Endothelial cell of umbilical vein (primary cell): Measurements from ENCODE around the gene MZT2B. TPM values are rescaled to one million over a fixed set of nuclear protein-coding genes. Genes with fewer than 3 reads are reported as not detected.
"Not testable (repeated sequence)": the region's sequence is repeated elsewhere in the genome, so short reads cannot be mapped to it uniquely, and the experiment has no call there.

ENCODE experiments used
- BruUV-seq: library from RNA; stranded (reverse); fragments of 400-500 nt; replicated peaks from 2 replicates; lab custom pipeline; 2021; lab: Mats Ljungman, UMichigan
- CTCF ChIA-PET: fragments of 300-600, 350-600 bp; sonication (Branson Sonifier 250); formaldehyde crosslinking; loops from one replicate; lab custom pipeline; 2021; ENCODE audit warnings: antibody characterized with exemption, inconsistent platforms; lab: Charles Lee
- POLR2A ChIA-PET: fragments of 300-600, 350-600 bp; sonication (Branson Sonifier 250); formaldehyde crosslinking; loops from one replicate; lab custom pipeline; 2021; ENCODE audit warnings: antibody characterized with exemption, inconsistent platforms; lab: Charles Lee
- DNase-seq: peaks from one replicate; pipeline ENCODE4 v3.0.0-alpha.2; 2011; ENCODE audit warnings: low read depth, low spot score
- FAIRE-seq: peaks from 2 replicates; lab custom pipeline; 2011; peaks lifted over from hg19 to GRCh38; lab: Jason Lieb, UNC
- H2AFZ ChIP-seq: 2 replicates; pipeline ENCODE4 v1.6.0; 2012; ENCODE audit warnings: low read depth, low read length, control low read depth, inconsistent platforms
- H3K27ac ChIP-seq: 2 replicates; pipeline ENCODE4 v1.5.1; 2011; ENCODE audit warnings: low read depth, mild to moderate bottlenecking, control low read depth, low read length, moderate library complexity; ENCODE audit not compliant: insufficient read depth
- H3K27me3 ChIP-seq, 2 experiments: 2 replicates each; pipeline versions ENCODE4 v1.6.0 to v1.6.1; 2011; ENCODE audit warnings: low read length in 2 of 2, mixed read lengths in 1 of 2; ENCODE audit not compliant: control insufficient read depth in 2 of 2, insufficient read depth in 2 of 2
- H3K36me3 ChIP-seq, 2 experiments: 2 replicates in 1 of 2; 3 replicates in 1 of 2; pipeline ENCODE4 v1.5.1; 2011; ENCODE audit warnings: low read length in 2 of 2, mild to moderate bottlenecking in 1 of 2, moderate library complexity in 1 of 2; ENCODE audit not compliant: control insufficient read depth in 2 of 2, insufficient read depth in 2 of 2; ENCODE audit errors: extremely low read depth in 1 of 2
- H3K4me1 ChIP-seq: 3 replicates; pipeline ENCODE4 v1.5.1; 2011; ENCODE audit warnings: mild to moderate bottlenecking, low read length; ENCODE audit not compliant: control insufficient read depth, insufficient read depth; ENCODE audit errors: extremely low read depth
- H3K4me2 ChIP-seq: 2 replicates; pipeline ENCODE4 v1.6.1; 2011; ENCODE audit warnings: low read length, control low read depth, mixed read lengths; ENCODE audit not compliant: insufficient read depth
- H3K4me3 ChIP-seq, 3 experiments: fragments of 200-600 bp in 1 of 3; sonication (generic), shearing (Covaris generic) in 1 of 3; replicated peaks in 1 of 3; 2 replicates each; pipeline ENCODE4 v1.5.1; 2011 to 2016; ENCODE audit warnings: control low read depth in 3 of 3, low read length in 3 of 3, mild to moderate bottlenecking in 2 of 3, inconsistent platforms in 1 of 3, low read depth in 1 of 3, moderate library complexity in 1 of 3; ENCODE audit not compliant: insufficient read depth in 1 of 3
- H3K79me2 ChIP-seq: 2 replicates; pipeline ENCODE4 v1.6.0; 2012; ENCODE audit warnings: low read length, inconsistent platforms; ENCODE audit not compliant: control insufficient read depth, insufficient read depth
- H3K9ac ChIP-seq: replicated peaks from 2 replicates; pipeline ENCODE3; 2011; ENCODE audit warnings: low read length, control low read depth; ENCODE audit not compliant: insufficient read depth; ENCODE audit errors: extremely low read depth
- H3K9me1 ChIP-seq: replicated peaks from 3 replicates; pipeline ENCODE4 v1.6.0; 2011; ENCODE audit warnings: mild to moderate bottlenecking, low read length; ENCODE audit not compliant: control insufficient read depth, insufficient read depth; ENCODE audit errors: extremely low read depth
- H3K9me3 ChIP-seq: replicated peaks from 2 replicates; pipeline ENCODE4 v1.5.1; 2012; ENCODE audit warnings: low read length, inconsistent platforms; ENCODE audit not compliant: control insufficient read depth, insufficient read depth
- H4K20me1 ChIP-seq: replicated peaks from 2 replicates; pipeline ENCODE3; 2011; ENCODE audit warnings: mild to moderate bottlenecking, low read length; ENCODE audit not compliant: control insufficient read depth, insufficient read depth; ENCODE audit errors: extremely low read depth
- CTCF ChIP-seq, 2 donors: IDR thresholded peaks; 1 replicate in 1 of 2; 2 replicates in 1 of 2; pipeline ENCODE4 v1.5.1; 2011; ENCODE audit warnings: low read length in 2 of 2, mild to moderate bottlenecking in 2 of 2, moderate library complexity in 2 of 2, control low read depth in 1 of 2, inconsistent platforms in 1 of 2, low read depth in 1 of 2; ENCODE audit not compliant: insufficient read depth in 1 of 2; ENCODE audit errors: extremely low read depth in 1 of 2
- EZH2 ChIP-seq: IDR thresholded peaks from 2 replicates; pipeline ENCODE4 v1.6.1; 2012; ENCODE audit warnings: borderline replicate concordance, low read depth, mild to moderate bottlenecking, moderate library complexity, low read length, inconsistent platforms; ENCODE audit not compliant: severe bottlenecking
- FOS ChIP-seq: IDR thresholded peaks from 2 replicates; pipeline ENCODE4 v1.6.1; 2011; ENCODE audit warnings: mild to moderate bottlenecking, low read length, moderate library complexity, borderline replicate concordance; ENCODE audit not compliant: insufficient read depth
- JUN ChIP-seq: IDR thresholded peaks from 2 replicates; pipeline ENCODE4 v1.6.1; 2011; ENCODE audit warnings: borderline replicate concordance, low read depth; ENCODE audit not compliant: insufficient read length, insufficient read depth
- dilution Hi-C: fragments of 300-500 bp; cut with MboI; formaldehyde crosslinking; loops from one replicate; pipeline ENCODE4 v1.15.0; 2019; ENCODE audit warnings: low sequenced_read_pairs; ENCODE audit not compliant: extremely low pct_ligation_motif_present
- intact Hi-C: fragments of 100-400 bp; cut with micrococcal nuclease; formaldehyde crosslinking; loops from one replicate; pipeline ENCODE4 v1.10.0; 2022
- polyA plus RNA-seq, 4 experiments: library from polyadenylated mRNA; depleted of rRNA in 3 of 4; stranded (reverse) in 3 of 4; unstranded in 1 of 4; fragments of >200 nt; gene quantifications; 2 replicates each; pipeline versions ENCODE4 v1.2.1 to v1.2.3, GENCODE V29; 2011 to 2012; ENCODE audit warnings: missing spikeins in 1 of 4
- total RNA-seq: library from RNA; stranded (reverse); gene quantifications from 2 replicates; pipeline ENCODE4 v1.2.3, GENCODE V29; 2021
- TF ChIP-seq, protein P1 (sequence below): IDR thresholded peaks from 2 replicates; pipeline ENCODE4 v1.6.1; 2011; ENCODE audit not compliant: insufficient read depth, insufficient read length

Gene MZT2B
- total and polyA plus RNA-seq, 2 donors (not counting 3 experiments of a cell fraction or from before 2014, with no cell fraction given), result 182 to 337 TPM

DNA sequence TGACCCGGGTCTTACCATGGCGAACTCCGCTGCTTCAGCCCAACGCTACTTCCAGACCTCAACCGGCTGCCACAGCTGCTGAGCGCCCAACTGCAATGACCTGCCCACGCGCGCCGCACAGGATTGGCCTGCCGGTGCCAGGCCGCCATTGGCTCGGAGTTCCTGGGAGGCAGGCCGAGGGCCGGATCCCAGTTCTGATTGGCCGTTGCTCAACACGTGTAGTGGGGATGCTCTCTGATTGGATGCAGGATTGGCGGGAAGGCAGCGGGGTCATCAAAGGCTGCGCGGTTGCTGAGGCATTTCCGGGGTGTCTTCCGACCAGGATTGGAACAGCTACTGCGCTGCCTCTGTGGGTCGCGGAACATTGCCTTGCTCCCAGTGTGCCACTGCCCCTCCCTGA is 16.3 kb downstream of the MZT2B start, which contains the start of gene TUBA3E:
TSS of gene TUBA3E (minus strand) at position 97 of the 400 bp plus-strand sequence. CDS start at position 18, 79 bp downstream.
- Histone ChIP-seq H3K9ac (no peak within 1 kb of the TSS), H2AFZ (no peak within 1 kb of the TSS), H3K9me3 (no peaks in the 10 kb centered on the region), H3K4me2 (no peak within 1 kb of the TSS), H3K36me3 (no peaks in the 10 kb centered on the region), H3K4me1 (no peaks in the 10 kb centered on the region), H3K27ac (no peak within 1 kb of the TSS), H3K4me3 (no peak within 1 kb of the TSS), H3K27me3 (no peaks in the 10 kb centered on the region), H3K9me1 (no peaks in the 10 kb centered on the region), H4K20me1 (no peaks in the 10 kb centered on the region), H3K79me2 (no peaks in the 10 kb centered on the region)
- ChIA-PET POLR2A (no interaction called here), CTCF (no interaction called here)
- intact Hi-C loops (no loop called here), dilution Hi-C loops (no loop called here)
- BruUV-seq, result no TSS peak
- TF ChIP-seq JUN, result no peak
- no peak for TF ChIP-seq CTCF (IDR thresholded peaks at IDR 0.05; ENCODE audit: extremely low read depth in 1 of 2, insufficient read depth in 1 of 2, low read depth in 1 of 2, low read length in 2 of 2)
- TF ChIP-seq EZH2, result no peak
- TF ChIP-seq, protein P1, sequence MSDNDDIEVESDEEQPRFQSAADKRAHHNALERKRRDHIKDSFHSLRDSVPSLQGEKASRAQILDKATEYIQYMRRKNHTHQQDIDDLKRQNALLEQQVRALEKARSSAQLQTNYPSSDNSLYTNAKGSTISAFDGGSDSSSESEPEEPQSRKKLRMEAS, result no peak
- TF ChIP-seq FOS, result no peak
- DNase-seq (no peak), FAIRE-seq (no peak)

GRCh38 chr2:130202518-130202917 is 20.5 kb downstream of the MZT2B start:
- H3K4me1 ChIP-seq, FAIRE-seq, H3K9ac ChIP-seq, H2AFZ ChIP-seq, DNase-seq, H3K4me2 ChIP-seq, H3K9me3 ChIP-seq, H3K4me3 ChIP-seq, H3K9me1 ChIP-seq, intact Hi-C loops, H3K27ac ChIP-seq, dilution Hi-C loops, H4K20me1 ChIP-seq, CTCF ChIA-PET, H3K79me2 ChIP-seq, POLR2A ChIA-PET, H3K36me3 ChIP-seq, H3K27me3 ChIP-seq, BruUV-seq: not testable (repeated sequence)

DNA sequence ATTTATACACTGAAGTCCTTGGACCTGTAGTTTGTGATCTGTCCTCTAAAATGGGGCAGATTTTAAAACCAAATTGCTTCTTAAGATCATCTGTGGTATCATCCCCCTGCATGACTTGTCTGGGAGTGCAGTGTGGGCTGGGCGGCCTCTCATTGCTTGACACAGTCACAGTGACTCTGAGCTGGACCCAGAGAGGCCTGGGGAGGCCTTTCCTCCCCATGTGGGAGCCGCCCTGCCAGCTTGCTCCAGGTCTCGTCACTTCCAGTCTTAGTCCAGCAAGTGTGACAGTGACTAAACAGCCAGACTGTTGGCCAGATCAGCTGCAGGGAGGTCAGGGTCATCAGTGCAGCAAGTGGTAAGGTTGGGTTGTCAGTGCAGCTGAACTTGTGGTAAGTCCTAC is 21.1 kb downstream of the MZT2B start:
- H3K36me3 ChIP-seq, H2AFZ ChIP-seq, H4K20me1 ChIP-seq, CTCF ChIA-PET, H3K4me3 ChIP-seq, H3K27ac ChIP-seq, H3K27me3 ChIP-seq, dilution Hi-C loops, DNase-seq, intact Hi-C loops, POLR2A ChIA-PET, H3K79me2 ChIP-seq, BruUV-seq, H3K9me3 ChIP-seq, H3K4me2 ChIP-seq, H3K4me1 ChIP-seq, H3K9me1 ChIP-seq, H3K9ac ChIP-seq: not testable (repeated sequence)
- FAIRE-seq, result peak; percentile 40
